A673 (cell line): ENCODE results near the gene DIP2C.

Experiments
- CTCF ChIP-seq: fragments of 300-800, 200-600 bp; sonication (generic); conservative IDR thresholded peaks from 2 replicates; pipeline ENCODE4 v1.5.1; 2017; ENCODE audit warnings: low read depth, mild to moderate bottlenecking, antibody characterized with exemption, low read length, moderate library complexity, mixed read lengths
- EZH2 ChIP-seq: fragments of 200-600 bp; sonication (generic); IDR thresholded peaks from 2 replicates; pipeline ENCODE4 v1.6.1; 2017; ENCODE audit warnings: borderline replicate concordance, low read depth, mild to moderate bottlenecking, mixed read lengths, antibody characterized with exemption, low read length; ENCODE audit not compliant: poor library complexity, severe bottlenecking

DNA sequence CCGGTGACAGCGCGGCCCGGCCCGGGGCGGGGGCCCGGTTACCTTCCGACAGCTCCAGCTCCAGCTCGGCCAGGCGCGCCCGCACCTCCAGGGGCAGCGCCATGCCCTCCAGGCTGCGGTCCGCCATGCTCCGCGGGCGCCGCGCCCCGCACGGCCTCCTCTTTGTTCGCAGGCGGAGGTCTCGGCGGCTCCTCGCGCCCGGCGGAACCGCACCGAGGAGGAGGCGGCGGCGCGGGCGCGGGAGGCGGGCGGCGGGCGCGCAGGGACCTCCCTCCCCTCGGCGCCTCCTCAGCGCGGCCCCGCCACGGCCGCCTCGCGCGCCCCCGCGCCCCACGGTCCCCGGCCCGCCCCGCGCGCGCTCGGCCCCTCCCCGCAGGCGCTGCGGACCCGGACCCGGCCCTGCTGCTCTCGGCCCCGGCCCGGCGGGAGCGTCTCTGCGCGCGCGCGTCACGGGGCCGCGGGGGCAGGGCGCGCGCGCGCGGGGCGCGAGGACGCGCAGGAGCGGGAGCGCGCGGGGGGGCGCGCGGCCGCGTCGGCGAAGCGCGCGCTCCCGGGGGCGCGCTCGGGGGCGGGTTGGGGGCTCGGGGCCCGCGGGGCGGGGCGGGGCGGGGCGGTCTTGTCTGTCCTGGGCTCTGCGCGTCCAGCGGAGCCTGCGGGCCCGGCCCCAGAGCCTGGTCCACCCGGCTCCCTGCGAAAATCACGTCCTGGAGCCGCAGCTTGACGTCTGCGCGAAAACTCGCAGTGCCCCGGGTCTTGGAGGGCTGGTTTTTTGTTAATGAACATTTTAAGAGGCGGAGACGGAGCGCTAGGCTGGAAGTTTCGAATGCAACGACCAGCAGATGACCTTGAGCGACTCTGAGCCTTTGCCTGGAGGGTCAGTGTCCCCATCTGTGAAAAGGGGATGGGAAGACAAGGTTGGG lies at the start of gene DIP2C:
- TF ChIP-seq CTCF (no peak), EZH2 (no peak)
